H1 (cell line): Measurements from ENCODE around the gene SELPLG. TPM values are rescaled to one million over a fixed set of nuclear protein-coding genes. Genes with fewer than 3 reads are reported as not detected.

Experiments used
- CTCF ChIA-PET: fragments of 300-600 bp; sonication (Branson Sonifier 250); formaldehyde crosslinking; loops from one replicate; lab custom pipeline; 2021; ENCODE audit not compliant: partially characterized antibody; lab: Charles Lee
- POLR2A ChIA-PET: fragments of 300-600 bp; sonication (Branson Sonifier 250); formaldehyde crosslinking; loops from one replicate; lab custom pipeline; 2021; ENCODE audit warnings: inconsistent platforms; ENCODE audit not compliant: partially characterized antibody; lab: Charles Lee
- DNase-seq, 2 experiments: peaks; one replicate each; pipeline versions ENCODE4 v3.0.0 to v3.0.0-alpha.2; 2010 to 2022; ENCODE audit warnings: low spot score in 2 of 2, low read depth in 1 of 2, mixed read lengths in 1 of 2
- FAIRE-seq: peaks from 2 replicates; lab custom pipeline; 2011; peaks lifted over from hg19 to GRCh38; lab: Jason Lieb, UNC
- H2AFZ ChIP-seq: 2 replicates; pipeline ENCODE4 v1.8.1; 2012; ENCODE audit warnings: low read length, inconsistent platforms
- H2AK5ac ChIP-seq: 2 replicates; pipeline ENCODE4 v1.6.1; 2013; ENCODE audit warnings: low read depth, low read length
- H2BK120ac ChIP-seq: replicated peaks from 2 replicates; pipeline ENCODE3; 2013; ENCODE audit warnings: low read depth, low read length, inconsistent platforms
- H2BK12ac ChIP-seq: 2 replicates; pipeline ENCODE4 v1.6.1; 2013; ENCODE audit warnings: low read depth, low read length
- H2BK15ac ChIP-seq: 2 replicates; pipeline ENCODE4 v1.6.1; 2013; ENCODE audit warnings: low read length
- H2BK20ac ChIP-seq: 2 replicates; pipeline ENCODE4 v1.6.1; 2013; ENCODE audit warnings: low read length
- H2BK5ac ChIP-seq: 2 replicates; pipeline ENCODE4 v1.6.1; 2013; ENCODE audit warnings: low read depth, low read length
- H3K14ac ChIP-seq: 2 replicates; pipeline ENCODE4 v1.6.1; 2013; ENCODE audit warnings: inconsistent platforms; ENCODE audit not compliant: insufficient read length
- H3K18ac ChIP-seq: 2 replicates; pipeline ENCODE4 v1.6.1; 2013; ENCODE audit warnings: low read length; ENCODE audit errors: extremely low read depth
- H3K23ac ChIP-seq: 2 replicates; pipeline ENCODE4 v1.6.1; 2013; ENCODE audit warnings: inconsistent platforms; ENCODE audit not compliant: insufficient read length
- H3K23me2 ChIP-seq: 2 replicates; pipeline ENCODE4 v1.6.1; 2013; ENCODE audit warnings: low read depth, low read length
- H3K27ac ChIP-seq: 2 replicates; pipeline ENCODE4 v1.6.1; 2011; ENCODE audit warnings: low read depth, low read length, inconsistent platforms
- H3K27me3 ChIP-seq, 4 experiments: replicated peaks in 1 of 4; 1 replicate in 1 of 4; 2 replicates in 3 of 4; pipeline versions ENCODE4 v1.6.1 to v1.8.1; 2011 to 2013; ENCODE audit warnings: low read length in 3 of 4, mild to moderate bottlenecking in 3 of 4, inconsistent platforms in 2 of 4, mixed read lengths in 2 of 4, moderate library complexity in 1 of 4; ENCODE audit not compliant: control insufficient read depth in 3 of 4, insufficient read depth in 3 of 4; ENCODE audit errors: extremely low read depth in 1 of 4
- H3K36me3 ChIP-seq, 4 experiments: 2 replicates each; pipeline versions ENCODE4 v1.6.1 to v1.8.1; 2011 to 2013; ENCODE audit warnings: mild to moderate bottlenecking in 4 of 4, low read length in 3 of 4, moderate library complexity in 2 of 4, control low read depth in 1 of 4, inconsistent platforms in 1 of 4; ENCODE audit not compliant: insufficient read depth in 4 of 4, control insufficient read depth in 2 of 4
- H3K4ac ChIP-seq: replicated peaks from 2 replicates; pipeline ENCODE3; 2013; ENCODE audit warnings: low read length, low read depth, mixed read lengths, inconsistent platforms; ENCODE audit not compliant: insufficient read length
- H3K4me1 ChIP-seq, 4 experiments: replicated peaks in 1 of 4; 1 replicate in 1 of 4; 2 replicates in 3 of 4; pipeline versions ENCODE4 v1.6.1 to v1.8.1; 2011 to 2013; ENCODE audit warnings: low read length in 3 of 4, inconsistent platforms in 2 of 4, mixed read lengths in 1 of 4; ENCODE audit not compliant: insufficient read depth in 4 of 4, control insufficient read depth in 3 of 4
- H3K4me2 ChIP-seq, 2 experiments: 2 replicates each; pipeline versions ENCODE4 v1.6.1 to v1.8.1; 2011 to 2013; ENCODE audit warnings: low read depth in 2 of 2, low read length in 2 of 2, control low read depth in 1 of 2, inconsistent platforms in 1 of 2, mild to moderate bottlenecking in 1 of 2; ENCODE audit not compliant: insufficient read depth in 1 of 2
- H3K4me3 ChIP-seq, 4 experiments: fragments of 200-600, 300-600 bp in 1 of 4; sonication (generic), shearing (Covaris generic), sonication (Bioruptor Twin) in 1 of 4; 2 replicates each; pipeline versions ENCODE4 v1.5.1 to v1.8.1; 2011 to 2016; ENCODE audit warnings: low read length in 4 of 4, low read depth in 3 of 4, control low read depth in 2 of 4, inconsistent platforms in 2 of 4, mild to moderate bottlenecking in 2 of 4, mixed read lengths in 1 of 4, moderate library complexity in 1 of 4; ENCODE audit not compliant: insufficient read depth in 2 of 4; ENCODE audit errors: extremely low read depth in 1 of 4
- H3K56ac ChIP-seq: replicated peaks from 2 replicates; pipeline ENCODE3; 2013; ENCODE audit warnings: low read depth, mild to moderate bottlenecking, mixed read lengths, low read length, inconsistent platforms; ENCODE audit not compliant: insufficient read length
- H3K79me1 ChIP-seq: 2 replicates; pipeline ENCODE4 v1.6.1; 2013; ENCODE audit warnings: low read depth, low read length, control low read depth
- H3K79me2 ChIP-seq, 2 experiments: 2 replicates each; pipeline versions ENCODE4 v1.6.1 to v1.8.1; 2012 to 2013; ENCODE audit warnings: low read length in 2 of 2, mild to moderate bottlenecking in 2 of 2, inconsistent platforms in 1 of 2; ENCODE audit not compliant: insufficient read depth in 2 of 2, control insufficient read depth in 1 of 2
- H3K9ac ChIP-seq, 4 experiments: replicated peaks in 1 of 4; 1 replicate in 1 of 4; 2 replicates in 3 of 4; pipeline versions ENCODE4 v1.6.1 to v1.8.1; 2011 to 2013; ENCODE audit warnings: low read depth in 3 of 4, low read length in 3 of 4, control low read depth in 2 of 4, mild to moderate bottlenecking in 2 of 4, moderate library complexity in 2 of 4, inconsistent platforms in 1 of 4; ENCODE audit errors: extremely low read depth in 1 of 4
- H3K9me3 ChIP-seq, 2 experiments: 2 replicates each; pipeline versions ENCODE4 v1.6.1 to v1.8.1; 2012 to 2013; ENCODE audit warnings: mild to moderate bottlenecking in 2 of 2, moderate library complexity in 2 of 2, control low read depth in 1 of 2, inconsistent platforms in 1 of 2, low read depth in 1 of 2, low read length in 1 of 2, mixed read lengths in 1 of 2; ENCODE audit not compliant: insufficient read depth in 2 of 2
- H4K20me1 ChIP-seq, 2 experiments: replicated peaks in 1 of 2; 2 replicates each; pipeline versions ENCODE3 to v1.8.1; 2011 to 2013; ENCODE audit warnings: inconsistent platforms in 2 of 2, low read length in 2 of 2, mild to moderate bottlenecking in 1 of 2; ENCODE audit not compliant: insufficient read depth in 2 of 2, control insufficient read depth in 1 of 2
- H4K5ac ChIP-seq: 2 replicates; pipeline ENCODE4 v1.6.1; 2013; ENCODE audit warnings: low read length, low read depth, mixed read lengths, inconsistent platforms; ENCODE audit not compliant: insufficient read length
- H4K8ac ChIP-seq: 2 replicates; pipeline ENCODE4 v1.8.0; 2013; ENCODE audit warnings: mild to moderate bottlenecking, moderate library complexity, low read length, inconsistent platforms; ENCODE audit not compliant: insufficient read depth; ENCODE audit errors: extremely low read depth
- H4K91ac ChIP-seq: replicated peaks from 2 replicates; pipeline ENCODE3; 2013; ENCODE audit warnings: low read length, mixed read lengths, inconsistent platforms; ENCODE audit not compliant: insufficient read length
- CEBPB ChIP-seq: IDR thresholded peaks from 2 replicates; pipeline ENCODE4 v1.6.1; 2012; ENCODE audit warnings: low read depth, low read length
- CTCF ChIP-seq, 3 experiments: IDR thresholded peaks; 1 replicate in 2 of 3; 2 replicates in 1 of 3; pipeline versions ENCODE4 v1.5.1 to v1.6.1; 2011; ENCODE audit warnings: low read length in 3 of 3, mild to moderate bottlenecking in 3 of 3, inconsistent platforms in 2 of 3, low read depth in 1 of 3, moderate library complexity in 1 of 3; ENCODE audit not compliant: insufficient read depth in 1 of 3; ENCODE audit errors: control extremely low read depth in 1 of 3
- SIRT6 ChIP-seq: IDR thresholded peaks from one replicate; pipeline ENCODE4 v1.7.1; 2012; ENCODE audit warnings: low read length, inconsistent platforms
- ZNF274 ChIP-seq: IDR thresholded peaks from 2 replicates; pipeline ENCODE4 v1.7.0; 2012; ENCODE audit warnings: low read length, borderline replicate concordance; ENCODE audit errors: extremely low read depth
- WGBS, 2 experiments: shearing (Covaris generic) in 1 of 2; methylation state at CpG; one replicate each; pipeline versions ENCODE4 v1.1.6 to v1.1.7; 2013 to 2015; ENCODE audit warnings: low lambda C conversion rate in 2 of 2, mixed read lengths in 2 of 2, inconsistent platforms in 1 of 2, low coverage in 1 of 2, missing lambda C conversion rate in 1 of 2; ENCODE audit not compliant: insufficient replicate concordance in 2 of 2, insufficient coverage in 1 of 2, insufficient read length in 1 of 2; ENCODE audit errors: extremely low coverage in 1 of 2, missing lambda C conversion rate in 1 of 2; 5-methylcytosine and 5-hydroxymethylcytosine counted together
- polyA plus RNA-seq, 7 experiments: library from polyadenylated mRNA; depleted of rRNA in 3 of 7; stranded (reverse) in 5 of 7; unstranded in 2 of 7; fragments of >200 nt in 5 of 7; fragments of 200-250 nt in 2 of 7; gene quantifications; 1 replicate in 5 of 7; 2 replicates in 1 of 7; 4 replicates in 1 of 7; pipeline versions ENCODE4 v1.2.1 to v1.2.3, GENCODE V29; 2011 to 2013; ENCODE audit warnings: missing spikeins in 2 of 7, mixed read lengths in 2 of 7
- total RNA-seq: library from RNA; stranded (reverse); fragmentation: NEBNext Ultra II Directional; extraction: Animal tissue kit (Norgen Biotek cat#: 25700); gene quantifications from 2 replicates; pipeline ENCODE4 v1.2.1, GENCODE V29; 2021
- TF ChIP-seq, protein P1 (sequence below): IDR thresholded peaks from 2 replicates; pipeline ENCODE4 v1.6.1; 2011; ENCODE audit warnings: low read length, improper control_type of control experiment

SELPLG gene
- total and polyA plus RNA-seq, 2 of the 8 experiments (the other 6 are each of a cell fraction or from before 2014, with no cell fraction given), result 0.18 TPM; not detected in 1

DNA sequence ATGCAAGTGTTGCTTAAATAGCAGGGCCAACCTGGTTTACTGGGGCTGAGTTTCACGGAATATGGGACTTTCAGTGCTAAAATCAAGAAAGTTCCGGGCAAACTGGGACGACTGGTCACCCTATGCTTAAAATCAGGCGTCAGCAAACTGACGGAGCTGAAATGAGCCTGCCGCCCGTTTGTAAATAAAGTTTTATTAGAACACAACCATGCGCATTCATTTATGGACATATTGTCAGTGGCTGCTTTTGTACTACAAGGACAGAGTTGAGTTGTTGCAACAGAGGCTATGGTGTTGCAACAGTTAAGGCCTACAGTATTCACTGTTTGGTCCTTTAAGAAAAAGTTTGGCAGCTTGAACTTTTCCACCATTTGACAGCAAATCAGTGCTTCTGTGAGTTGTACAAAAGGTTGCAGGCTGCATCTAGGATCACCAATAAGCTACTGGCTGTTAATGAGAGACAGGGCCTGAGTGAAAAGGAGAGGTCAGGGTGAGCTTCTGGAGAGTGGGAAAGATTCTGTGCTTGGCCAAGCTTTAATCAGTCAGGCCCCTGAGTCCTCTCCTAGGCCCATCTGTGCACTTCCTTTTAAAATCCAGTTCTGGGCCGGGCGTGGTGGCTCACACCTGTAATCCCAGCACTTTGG is 13.3 kb downstream of the SELPLG start:
- Histone ChIP-seq H4K91ac (no peak overlapping the region), H3K4ac (no peak overlapping the region), H3K27me3 (no peaks in the 10 kb centered on the region), H2BK5ac (no peak overlapping the region), H3K4me2 (no peak overlapping the region), H3K18ac (no peak overlapping the region), H2BK20ac (no peak overlapping the region), H3K56ac (no peak overlapping the region), H3K14ac (no peak overlapping the region), H3K23ac (no peak overlapping the region), H3K23me2 (no peaks in the 10 kb centered on the region), H3K27ac (no peak overlapping the region), H3K4me1 (peaks cover 2 to 9% (median 3%) of the 10 kb centered on the region in 4 experiments; a peak in 4 of 7 replicates), H3K9ac (no peak overlapping the region), H4K5ac (no peak overlapping the region), H3K79me1 (no peaks in the 10 kb centered on the region), H2AK5ac (no peak overlapping the region), H3K4me3 (no peak overlapping the region), H3K36me3 (no peaks in the 10 kb centered on the region), H3K79me2 (no peaks in the 10 kb centered on the region), H3K9me3 (no peaks in the 10 kb centered on the region; a peak in 2 of 4 replicates), H2AFZ (peak overlapping the region; percentile 82), H4K8ac (peak overlapping the region; percentile 69; the same call in 1 of the 2 replicates), H4K20me1 (no peaks in the 10 kb centered on the region), H2BK12ac (no peak overlapping the region), H2BK120ac (no peak overlapping the region), H2BK15ac (no peak overlapping the region)
- no peak for FAIRE-seq
- 90% methylated on average over 10 of the region's 10 CpGs; no CpG with 5 or more reads in 1 of the 2 experiments for WGBS, 2 experiments
- ChIA-PET POLR2A (interaction anchor here (1.2 to 2.3 kb wide), 6 partner anchors 14 to 150 kb away, joined by 3 to 6 read pairs (median 4); partner anchors contain the start of gene ISCU), CTCF (interaction anchor here (0.6 to 22.5 kb wide), 11 partner anchors 8 to 184 kb away, joined by 3 to 523 read pairs (median 5); partner anchors contain the start of genes ISCU, SART3, SELPLG and TMEM119)
- TF ChIP-seq SIRT6 (no peak), CEBPB (0 out of 2 replicates have a peak, but pooled peaks have one; percentile 6), CTCF (IDR thresholded peaks at IDR 0.05; ENCODE audit: control extremely low read depth in 1 of 3, insufficient read depth in 1 of 3, low read depth in 1 of 3, low read length in 3 of 3) (no peak), ZNF274 (no peak)
- TF ChIP-seq, protein P1, sequence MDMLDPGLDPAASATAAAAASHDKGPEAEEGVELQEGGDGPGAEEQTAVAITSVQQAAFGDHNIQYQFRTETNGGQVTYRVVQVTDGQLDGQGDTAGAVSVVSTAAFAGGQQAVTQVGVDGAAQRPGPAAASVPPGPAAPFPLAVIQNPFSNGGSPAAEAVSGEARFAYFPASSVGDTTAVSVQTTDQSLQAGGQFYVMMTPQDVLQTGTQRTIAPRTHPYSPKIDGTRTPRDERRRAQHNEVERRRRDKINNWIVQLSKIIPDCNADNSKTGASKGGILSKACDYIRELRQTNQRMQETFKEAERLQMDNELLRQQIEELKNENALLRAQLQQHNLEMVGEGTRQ, result no peak
- DNase-seq, result no peak
